Trophoblast cell (in vitro differentiated cells and primary cell): ENCODE data around the gene SDR42E2.
A peak's percentile ranks its signal among the peaks of the same experiment; 100 is the strongest.

Experiments used
- DNase-seq, 2 donors: peaks; one replicate each; pipeline ENCODE4 v3.0.0-alpha.2; 2016
- H2AFZ ChIP-seq: 2 replicates; pipeline ENCODE4 v1.6.1; 2013; ENCODE audit warnings: low read length, moderate library complexity, mild to moderate bottlenecking; ENCODE audit not compliant: insufficient read depth, poor library complexity
- H2AK5ac ChIP-seq: 2 replicates; pipeline ENCODE4 v1.6.1; 2013; ENCODE audit warnings: mild to moderate bottlenecking, low read length
- H2BK120ac ChIP-seq: 2 replicates; pipeline ENCODE4 v1.6.1; 2013; ENCODE audit warnings: low read length, mild to moderate bottlenecking, moderate library complexity; ENCODE audit not compliant: insufficient read depth, poor library complexity
- H2BK12ac ChIP-seq: 2 replicates; pipeline ENCODE4 v1.6.1; 2013; ENCODE audit warnings: mild to moderate bottlenecking, low read length, moderate library complexity
- H2BK5ac ChIP-seq: 2 replicates; pipeline ENCODE4 v1.6.1; 2013; ENCODE audit warnings: low read length, low read depth, moderate library complexity, mild to moderate bottlenecking; ENCODE audit not compliant: poor library complexity
- H3K14ac ChIP-seq: 2 replicates; pipeline ENCODE4 v1.6.1; 2013; ENCODE audit warnings: mild to moderate bottlenecking, low read length
- H3K18ac ChIP-seq: 2 replicates; pipeline ENCODE4 v1.6.1; 2013; ENCODE audit warnings: mild to moderate bottlenecking, low read length
- H3K23ac ChIP-seq: 2 replicates; pipeline ENCODE4 v1.6.1; 2013; ENCODE audit warnings: low read length
- H3K27ac ChIP-seq: 2 replicates; pipeline ENCODE4 v1.5.1; 2013; ENCODE audit warnings: low read depth, mild to moderate bottlenecking, inconsistent platforms, low read length, moderate library complexity
- H3K27me3 ChIP-seq: 2 replicates; pipeline ENCODE4 v1.6.1; 2013; ENCODE audit warnings: inconsistent platforms, mild to moderate bottlenecking, low read length, moderate library complexity; ENCODE audit not compliant: insufficient read depth
- H3K36me3 ChIP-seq, 2 experiments: 1 replicate in 1 of 2; 2 replicates in 1 of 2; pipeline ENCODE4 v1.6.1; 2013; ENCODE audit warnings: low read length in 2 of 2, mild to moderate bottlenecking in 2 of 2, moderate library complexity in 1 of 2; ENCODE audit not compliant: insufficient read depth in 2 of 2, control insufficient read depth in 1 of 2
- H3K4ac ChIP-seq: 2 replicates; pipeline ENCODE4 v1.6.1; 2013; ENCODE audit warnings: low read depth, mild to moderate bottlenecking, low read length, moderate library complexity
- H3K4me1 ChIP-seq, 2 experiments: 1 replicate in 1 of 2; 2 replicates in 1 of 2; pipeline ENCODE4 v1.6.1; 2013; ENCODE audit warnings: low read length in 2 of 2, mild to moderate bottlenecking in 2 of 2, moderate library complexity in 1 of 2; ENCODE audit not compliant: insufficient read depth in 2 of 2, control insufficient read depth in 1 of 2
- H3K4me2 ChIP-seq: 2 replicates; pipeline ENCODE4 v1.6.1; 2013; ENCODE audit warnings: inconsistent platforms, mild to moderate bottlenecking, low read length, moderate library complexity
- H3K4me3 ChIP-seq: 2 replicates; pipeline ENCODE4 v1.5.1; 2013; ENCODE audit warnings: mild to moderate bottlenecking, low read depth, low read length, inconsistent platforms
- H3K79me1 ChIP-seq: one replicate; pipeline ENCODE4 v1.6.1; 2013; ENCODE audit warnings: low read length
- H3K79me2 ChIP-seq: 2 replicates; pipeline ENCODE4 v1.6.1; 2013; ENCODE audit warnings: low read length, mild to moderate bottlenecking; ENCODE audit not compliant: control insufficient read depth, insufficient read depth, poor library complexity
- H3K9ac ChIP-seq: 2 replicates; pipeline ENCODE4 v1.6.1; 2013; ENCODE audit warnings: mild to moderate bottlenecking, low read length
- H3K9me3 ChIP-seq: 2 replicates; pipeline ENCODE4 v1.6.1; 2013; ENCODE audit warnings: low read depth, mild to moderate bottlenecking, control low read depth, inconsistent platforms, low read length; ENCODE audit not compliant: insufficient read depth
- H4K12ac ChIP-seq: 2 replicates; pipeline ENCODE4 v1.6.1; 2013; ENCODE audit warnings: low read depth, mild to moderate bottlenecking, low read length, moderate library complexity
- H4K8ac ChIP-seq: 2 replicates; pipeline ENCODE4 v1.6.1; 2013; ENCODE audit warnings: low read depth, mild to moderate bottlenecking, low read length, moderate library complexity
- H4K91ac ChIP-seq: one replicate; pipeline ENCODE4 v1.6.1; 2013; ENCODE audit warnings: low read depth, mild to moderate bottlenecking, low read length, moderate library complexity
- WGBS: extraction: QIAGEN DNeasy Blood & Tissue Kit; methylation state at CpG from one replicate; pipeline ENCODE4 v1.1.7; 2013; ENCODE audit warnings: missing lambda C conversion rate; ENCODE audit not compliant: insufficient read length, insufficient coverage; ENCODE audit errors: extremely low coverage; 5-methylcytosine and 5-hydroxymethylcytosine counted together

SDR42E2 gene

GRCh38 chr16:22144520-22144919 is 17.8 kb upstream of the SDR42E2 start:
- Histone ChIP-seq H3K9ac (no peak overlapping the region), H3K14ac (no peak overlapping the region), H3K9me3 (no peaks in the 10 kb centered on the region), H2BK12ac (no peak overlapping the region), H4K91ac (no peak overlapping the region), H4K12ac (no peak overlapping the region), H2AFZ (no peak overlapping the region), H3K27me3 (no peaks in the 10 kb centered on the region), H3K27ac (no peak overlapping the region), H3K23ac (no peak overlapping the region), H4K8ac (no peak overlapping the region), H3K79me1 (no peaks in the 10 kb centered on the region), H2BK120ac (no peak overlapping the region), H3K18ac (no peak overlapping the region), H3K4me2 (no peak overlapping the region), H2AK5ac (no peak overlapping the region), H3K79me2 (no peaks in the 10 kb centered on the region), H3K4ac (no peak overlapping the region), H3K4me1 (no peaks in the 10 kb centered on the region), H3K4me3 (no peak overlapping the region), H2BK5ac (no peak overlapping the region), H3K36me3 (no peaks in the 10 kb centered on the region)
- no peak for DNase-seq
- WGBS: no CpG with 5 or more reads among the region's 6 CpGs

GRCh38 chr16:22147853-22148252 is 14.5 kb upstream of the SDR42E2 start:
- Histone ChIP-seq H2BK5ac (no peak overlapping the region), H4K12ac (no peak overlapping the region), H3K23ac (no peak overlapping the region), H3K4ac (no peak overlapping the region), H3K9me3 (peaks cover 2% of the 10 kb centered on the region), H2AFZ (no peak overlapping the region), H3K36me3 (no peaks in the 10 kb centered on the region), H3K79me2 (no peaks in the 10 kb centered on the region), H3K79me1 (no peaks in the 10 kb centered on the region), H4K8ac (no peak overlapping the region), H3K27ac (no peak overlapping the region), H4K91ac (no peak overlapping the region), H3K27me3 (no peaks in the 10 kb centered on the region), H2AK5ac (no peak overlapping the region), H2BK12ac (no peak overlapping the region), H3K4me2 (no peak overlapping the region), H2BK120ac (no peak overlapping the region), H3K9ac (no peak overlapping the region), H3K4me3 (no peak overlapping the region), H3K4me1 (no peaks in the 10 kb centered on the region), H3K18ac (no peak overlapping the region), H3K14ac (no peak overlapping the region)
- no peak for DNase-seq
- WGBS: no CpG with 5 or more reads among the region's 9 CpGs

GRCh38 chr16:22151246-22151998 is 10.9 kb upstream of the SDR42E2 start:
- no peak overlapping the region for H2BK12ac ChIP-seq
- no peak overlapping the region for H2BK120ac ChIP-seq
- WGBS: no CpG with 5 or more reads among the region's 7 CpGs
- no peak overlapping the region for H3K14ac ChIP-seq
- DNase-seq: no peak
- H3K4me2 ChIP-seq: no peak overlapping the region
- no peak overlapping the region for H2AK5ac ChIP-seq
- H4K8ac ChIP-seq: no peak overlapping the region
- H3K79me2 ChIP-seq: no peaks in the 10 kb centered on the region
- no peak overlapping the region for H4K12ac ChIP-seq
- no peak overlapping the region for H3K27ac ChIP-seq
- no peak overlapping the region for H3K9ac ChIP-seq
- no peak overlapping the region for H4K91ac ChIP-seq
- H3K36me3 ChIP-seq: no peaks in the 10 kb centered on the region
- H3K23ac ChIP-seq: no peak overlapping the region
- no peak overlapping the region for H3K4me3 ChIP-seq
- no peak overlapping the region for H2BK5ac ChIP-seq
- H3K27me3 ChIP-seq: no peaks in the 10 kb centered on the region
- H3K79me1 ChIP-seq: no peaks in the 10 kb centered on the region
- H3K18ac ChIP-seq: no peak overlapping the region
- H2AFZ ChIP-seq: no peak overlapping the region
- H3K9me3 ChIP-seq: peaks cover 2% of the 10 kb centered on the region
- no peak overlapping the region for H3K4ac ChIP-seq
- H3K4me1 ChIP-seq: no peaks in the 10 kb centered on the region

GRCh38 chr16:22152316-22152715 is 10.0 kb upstream of the SDR42E2 start:
- Histone ChIP-seq H2AK5ac (no peak overlapping the region), H3K4ac (no peak overlapping the region), H3K36me3 (no peaks in the 10 kb centered on the region), H3K9me3 (peaks cover 2% of the 10 kb centered on the region), H4K91ac (no peak overlapping the region), H3K79me2 (no peaks in the 10 kb centered on the region), H2AFZ (no peak overlapping the region), H3K18ac (no peak overlapping the region), H3K4me1 (no peaks in the 10 kb centered on the region), H3K9ac (peak overlapping the region; percentile 16), H3K4me2 (no peak overlapping the region), H3K14ac (no peak overlapping the region), H3K27ac (no peak overlapping the region), H4K8ac (no peak overlapping the region), H3K23ac (no peak overlapping the region), H2BK12ac (no peak overlapping the region), H3K27me3 (no peaks in the 10 kb centered on the region), H2BK120ac (no peak overlapping the region), H3K79me1 (no peaks in the 10 kb centered on the region), H3K4me3 (no peak overlapping the region), H4K12ac (no peak overlapping the region), H2BK5ac (no peak overlapping the region)
- no peak for DNase-seq
- no CpG with 5 or more reads among the region's 11 CpGs for WGBS
